ENCODE measurements around the gene ACTL7A. TPM values are rescaled to one million over a fixed set of nuclear protein-coding genes. Genes with fewer than 3 reads are reported as not detected.
"Not testable (repeated sequence)": the region's sequence is repeated elsewhere in the genome, so short reads cannot be mapped to it uniquely, and the experiment has no call there.

Gene ACTL7A
- total RNA-seq, 1 donor from 2014 or later = not detected

GRCh38 chr9:108845507-108845906, 16.6 kb upstream of the ACTL7A start:
- Mint-ChIP-seq H3K27me3 (ENCODE audit: unreplicated experiment) (no peaks in the 10 kb centered on the region), H3K36me3 (ENCODE audit: low read depth, unreplicated experiment) (no peaks in the 10 kb centered on the region), H3K4me3 (ENCODE audit: unreplicated experiment) (no peak overlapping the region), H3K4me1 (ENCODE audit: unreplicated experiment) (peaks cover 9% of the 10 kb centered on the region), H3K27ac (ENCODE audit: unreplicated experiment) (no peak overlapping the region), H3K9me3 (ENCODE audit: unreplicated experiment) (no peaks in the 10 kb centered on the region)
- no peak for DNase-seq (ENCODE audit: low spot score)
- TF ChIP-seq, protein P1, sequence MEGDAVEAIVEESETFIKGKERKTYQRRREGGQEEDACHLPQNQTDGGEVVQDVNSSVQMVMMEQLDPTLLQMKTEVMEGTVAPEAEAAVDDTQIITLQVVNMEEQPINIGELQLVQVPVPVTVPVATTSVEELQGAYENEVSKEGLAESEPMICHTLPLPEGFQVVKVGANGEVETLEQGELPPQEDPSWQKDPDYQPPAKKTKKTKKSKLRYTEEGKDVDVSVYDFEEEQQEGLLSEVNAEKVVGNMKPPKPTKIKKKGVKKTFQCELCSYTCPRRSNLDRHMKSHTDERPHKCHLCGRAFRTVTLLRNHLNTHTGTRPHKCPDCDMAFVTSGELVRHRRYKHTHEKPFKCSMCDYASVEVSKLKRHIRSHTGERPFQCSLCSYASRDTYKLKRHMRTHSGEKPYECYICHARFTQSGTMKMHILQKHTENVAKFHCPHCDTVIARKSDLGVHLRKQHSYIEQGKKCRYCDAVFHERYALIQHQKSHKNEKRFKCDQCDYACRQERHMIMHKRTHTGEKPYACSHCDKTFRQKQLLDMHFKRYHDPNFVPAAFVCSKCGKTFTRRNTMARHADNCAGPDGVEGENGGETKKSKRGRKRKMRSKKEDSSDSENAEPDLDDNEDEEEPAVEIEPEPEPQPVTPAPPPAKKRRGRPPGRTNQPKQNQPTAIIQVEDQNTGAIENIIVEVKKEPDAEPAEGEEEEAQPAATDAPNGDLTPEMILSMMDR (IDR thresholded peaks at IDR 0.05; ENCODE audit: unreplicated experiment) = no peak

DNA sequence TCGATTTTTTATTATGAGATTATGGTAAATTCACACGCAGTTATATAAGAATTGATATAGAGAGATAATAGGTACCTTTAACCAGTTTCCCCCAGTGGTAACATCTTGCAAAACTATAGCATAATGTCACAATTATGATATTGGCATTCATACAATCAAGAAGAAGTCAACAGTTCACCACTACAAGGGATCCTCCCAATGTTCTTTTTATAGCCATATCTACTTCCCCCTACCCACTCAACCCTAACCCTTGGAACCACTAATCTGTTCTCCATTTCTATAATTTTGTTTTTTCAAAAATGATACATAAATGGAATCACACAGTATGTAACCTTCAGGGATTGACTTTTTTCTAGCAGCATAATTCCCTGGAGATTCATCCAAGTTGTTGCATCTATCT, 16.1 kb upstream of the ACTL7A start:
- TF ChIP-seq, protein P1 (IDR thresholded peaks at IDR 0.05; ENCODE audit: unreplicated experiment) = no peak
- no peak overlapping the region for H3K4me3 Mint-ChIP-seq (ENCODE audit: unreplicated experiment)
- DNase-seq (ENCODE audit: low spot score) = no peak
- H3K36me3 Mint-ChIP-seq (ENCODE audit: low read depth, unreplicated experiment) = no peaks in the 10 kb centered on the region
- H3K27ac Mint-ChIP-seq (ENCODE audit: unreplicated experiment) = no peak overlapping the region
- peaks cover 9% of the 10 kb centered on the region for H3K4me1 Mint-ChIP-seq (ENCODE audit: unreplicated experiment)
- no peaks in the 10 kb centered on the region for H3K27me3 Mint-ChIP-seq (ENCODE audit: unreplicated experiment)
- H3K9me3 Mint-ChIP-seq (ENCODE audit: unreplicated experiment) = no peaks in the 10 kb centered on the region

DNA sequence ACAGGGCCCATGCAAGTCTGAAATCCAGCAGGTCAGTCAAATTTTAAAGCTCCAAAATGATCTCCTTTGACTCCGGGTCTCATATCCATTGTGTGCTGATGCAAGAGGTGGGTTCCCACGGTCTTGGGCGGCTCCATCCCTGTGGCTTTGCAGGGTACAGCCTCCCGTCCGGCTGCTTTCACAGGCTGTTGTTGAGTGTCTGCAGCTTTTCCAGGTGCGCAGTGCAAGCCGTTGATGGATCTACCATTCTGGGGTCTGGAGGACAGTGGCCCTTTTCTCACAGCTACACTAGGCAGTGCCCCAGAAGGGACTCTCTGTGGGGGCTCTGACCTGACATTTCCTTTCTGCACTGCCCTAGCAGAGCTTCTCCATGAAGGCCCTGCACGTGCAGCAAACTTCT, 13.8 kb upstream of the ACTL7A start:
- H3K9me3 Mint-ChIP-seq (ENCODE audit: unreplicated experiment); H3K27me3 Mint-ChIP-seq (ENCODE audit: unreplicated experiment); H3K27ac Mint-ChIP-seq (ENCODE audit: unreplicated experiment); DNase-seq (ENCODE audit: low spot score); H3K4me3 Mint-ChIP-seq (ENCODE audit: unreplicated experiment); H3K36me3 Mint-ChIP-seq (ENCODE audit: low read depth, unreplicated experiment): not testable (repeated sequence)
- peaks cover 14% of the 10 kb centered on the region for H3K4me1 Mint-ChIP-seq (ENCODE audit: unreplicated experiment)

GRCh38 chr9:108850293-108850897, 11.7 kb upstream of the ACTL7A start:
- no peaks in the 10 kb centered on the region for H3K9me3 Mint-ChIP-seq (ENCODE audit: unreplicated experiment)
- H3K36me3 Mint-ChIP-seq (ENCODE audit: low read depth, unreplicated experiment) = no peaks in the 10 kb centered on the region
- TF ChIP-seq, protein P1 (IDR thresholded peaks at IDR 0.05; ENCODE audit: unreplicated experiment) = no peak
- no peak for DNase-seq (ENCODE audit: low spot score)
- no peaks in the 10 kb centered on the region for H3K27me3 Mint-ChIP-seq (ENCODE audit: unreplicated experiment)
- H3K27ac Mint-ChIP-seq (ENCODE audit: unreplicated experiment) = no peak overlapping the region
- peaks cover 14% of the 10 kb centered on the region for H3K4me1 Mint-ChIP-seq (ENCODE audit: unreplicated experiment)
- H3K4me3 Mint-ChIP-seq (ENCODE audit: unreplicated experiment) = no peak overlapping the region

DNA sequence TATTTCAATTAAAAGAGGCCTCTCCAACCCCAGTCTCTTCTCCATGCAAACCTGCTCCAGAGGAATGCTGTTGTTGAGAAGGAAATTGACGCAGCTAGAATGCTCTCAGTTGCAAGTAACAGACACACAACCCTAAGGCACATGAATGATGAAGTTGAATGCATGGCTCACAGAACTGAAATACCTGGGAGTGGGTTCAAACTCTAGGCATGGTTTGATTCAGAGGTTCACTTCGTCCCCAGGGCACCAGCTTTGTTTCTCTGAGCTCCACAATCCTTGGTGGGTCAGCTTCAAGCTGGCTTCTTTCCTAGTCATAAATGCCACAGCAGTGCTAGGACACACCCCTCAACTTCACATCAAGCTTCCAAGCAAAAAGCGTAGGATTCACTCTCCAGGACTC, 10.9 kb upstream of the ACTL7A start:
- Mint-ChIP-seq H3K27me3 (ENCODE audit: unreplicated experiment) (peaks cover under 1% of the 10 kb centered on the region), H3K9me3 (ENCODE audit: unreplicated experiment) (no peaks in the 10 kb centered on the region), H3K36me3 (ENCODE audit: low read depth, unreplicated experiment) (no peaks in the 10 kb centered on the region), H3K4me3 (ENCODE audit: unreplicated experiment) (no peak overlapping the region), H3K4me1 (ENCODE audit: unreplicated experiment) (peaks cover 14% of the 10 kb centered on the region), H3K27ac (ENCODE audit: unreplicated experiment) (no peak overlapping the region)
- TF ChIP-seq, protein P1 (IDR thresholded peaks at IDR 0.05; ENCODE audit: unreplicated experiment) = no peak
- DNase-seq (ENCODE audit: low spot score) = no peak

Measured in endothelial cell (in vitro differentiated cells).